ENCODE measurements around the gene CYP2D6. TPM values are rescaled to one million over a fixed set of nuclear protein-coding genes. Genes with fewer than 3 reads are reported as not detected.

CYP2D6 gene
- total and polyA plus RNA-seq, 2 donors: 0.48 to 0.61 TPM

DNA sequence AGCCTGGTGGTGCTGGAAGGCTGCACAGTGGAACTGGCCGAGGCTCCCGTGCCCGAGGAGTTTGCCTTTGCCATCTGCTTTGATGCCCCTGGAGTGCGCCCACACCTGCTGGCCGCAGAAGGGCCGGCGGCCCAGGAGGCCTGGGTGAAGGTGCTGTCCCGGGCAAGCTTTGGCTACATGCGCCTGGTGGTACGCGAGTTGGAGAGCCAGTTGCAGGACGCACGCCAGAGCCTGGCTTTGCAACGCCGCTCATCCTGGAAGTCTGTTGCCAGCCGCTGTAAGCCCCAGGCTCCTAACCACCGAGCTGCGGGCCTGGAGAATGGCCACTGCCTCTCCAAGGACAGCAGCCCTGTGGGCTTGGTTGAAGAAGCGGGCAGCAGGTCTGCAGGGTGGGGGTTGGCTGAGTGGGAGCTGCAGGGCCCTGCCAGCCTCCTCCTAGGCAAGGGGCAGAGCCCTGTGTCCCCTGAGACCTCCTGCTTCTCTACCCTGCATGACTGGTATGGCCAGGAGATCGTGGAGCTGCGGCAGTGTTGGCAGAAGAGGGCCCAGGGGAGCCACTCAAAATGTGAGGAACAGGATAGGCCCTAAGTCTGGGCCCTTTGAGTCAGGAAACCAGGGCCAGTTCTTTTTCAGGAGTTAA is 53.0 kb downstream of the CYP2D6 start:
- Histone ChIP-seq H3K4me3 (ENCODE audit: low read depth, low read length) (no peak overlapping the region), H3K27ac (ENCODE audit: low read depth) (no peak overlapping the region), H3K4me1 (ENCODE audit: insufficient read depth) (no peaks in the 10 kb centered on the region), H3K36me3 (ENCODE audit: insufficient read depth) (no peaks in the 10 kb centered on the region)
- 89% methylated on average over 21 of the region's 21 CpGs for WGBS
- no peak for DNase-seq (ENCODE audit: extremely low spot score)

DNA sequence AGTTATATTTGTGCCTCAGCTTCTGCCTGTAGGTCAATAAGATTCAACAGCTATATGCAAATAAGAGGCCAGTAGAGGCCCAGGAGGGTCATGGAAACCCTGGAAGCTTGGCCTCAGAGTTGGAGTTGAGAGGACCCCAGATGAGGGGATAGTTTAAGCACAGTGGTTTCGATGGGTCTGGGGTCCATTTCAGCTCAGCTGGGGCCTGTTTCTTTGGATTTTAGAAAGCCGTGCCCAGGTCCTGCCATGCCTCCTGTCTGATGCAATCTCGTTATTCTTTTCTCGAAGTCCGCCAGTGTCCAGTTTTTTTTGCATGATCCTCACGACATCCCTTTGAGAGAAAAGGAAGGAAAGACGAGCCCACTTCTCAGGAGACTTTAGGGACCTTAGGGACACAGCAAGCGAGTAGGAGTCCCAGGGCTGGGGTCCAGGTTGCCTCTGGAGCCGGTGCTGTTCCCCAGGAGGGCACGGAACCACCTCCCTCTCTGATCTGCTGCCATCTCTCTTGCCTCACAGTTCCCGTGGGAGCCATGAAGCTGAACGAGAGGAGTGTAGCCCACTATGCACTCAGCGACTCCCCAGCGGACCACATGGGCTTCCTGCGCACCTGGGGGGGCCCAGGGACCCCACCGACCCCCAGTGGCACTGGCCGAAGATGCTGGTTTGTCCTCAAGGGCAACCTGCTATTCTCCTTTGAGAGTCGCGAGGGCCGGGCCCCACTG is 53.7 kb downstream of the CYP2D6 start:
- Histone ChIP-seq H3K27ac (ENCODE audit: low read depth) (no peak overlapping the region), H3K36me3 (ENCODE audit: insufficient read depth) (no peaks in the 10 kb centered on the region), H3K4me1 (ENCODE audit: insufficient read depth) (no peaks in the 10 kb centered on the region), H3K4me3 (ENCODE audit: low read depth, low read length) (no peak overlapping the region)
- 89% methylated on average over 20 of the region's 20 CpGs for WGBS
- DNase-seq (ENCODE audit: extremely low spot score): no peak

Other genes starting within 250 kb of the CYP2D6 start
- gene SHISA8, start 215.7 kb downstream of the CYP2D6 start, total RNA-seq: not detected
- not detected for gene SHISA8, start 215.7 kb downstream of the CYP2D6 start, polyA plus RNA-seq
- 0.53 TPM for gene TNFRSF13C, start 204.0 kb downstream of the CYP2D6 start, total RNA-seq
- gene TNFRSF13C, start 204.0 kb downstream of the CYP2D6 start, polyA plus RNA-seq: 0.06 TPM
- gene CENPM, start 183.7 kb downstream of the CYP2D6 start, total RNA-seq: 6.2 TPM
- 1.1 TPM for gene CENPM, start 183.7 kb downstream of the CYP2D6 start, polyA plus RNA-seq
- gene SEPTIN3, start 161.4 kb downstream of the CYP2D6 start, total RNA-seq: 1.7 TPM
- 0.49 TPM for gene SEPTIN3, start 161.4 kb downstream of the CYP2D6 start, polyA plus RNA-seq
- gene WBP2NL, start 132.0 kb downstream of the CYP2D6 start, total RNA-seq: 5.2 TPM
- 0.98 TPM for gene WBP2NL, start 132.0 kb downstream of the CYP2D6 start, polyA plus RNA-seq
- gene NAGA, start 60.0 kb downstream of the CYP2D6 start, total RNA-seq: 38.6 TPM
- 30.9 TPM for gene NAGA, start 60.0 kb downstream of the CYP2D6 start, polyA plus RNA-seq
- 26.0 TPM for gene PHETA2, start 56.6 kb downstream of the CYP2D6 start, total RNA-seq
- gene PHETA2, start 56.6 kb downstream of the CYP2D6 start, polyA plus RNA-seq: 17.3 TPM
- 10.0 TPM for gene SMDT1, start 51.1 kb downstream of the CYP2D6 start, total RNA-seq
- gene SMDT1, start 51.1 kb downstream of the CYP2D6 start, polyA plus RNA-seq: 86.1 TPM
- 54.0 TPM for gene NDUFA6, start 40.0 kb downstream of the CYP2D6 start, total RNA-seq
- gene NDUFA6, start 40.0 kb downstream of the CYP2D6 start, polyA plus RNA-seq: 118 TPM
- 19.5 TPM for gene TCF20, start 139.8 kb upstream of the CYP2D6 start, total RNA-seq
- 14.0 TPM for gene TCF20, start 139.8 kb upstream of the CYP2D6 start, polyA plus RNA-seq